ENCODE results near the gene ACACA.
"Not testable (repeated sequence)": the region's sequence is repeated elsewhere in the genome, so short reads cannot be mapped to it uniquely, and the experiment has no call there.

The ACACA gene

GRCh38 chr17:37158290-37158689 lies 248.3 kb downstream of the ACACA start:
- no peak overlapping the region for H3K4me3 ChIP-seq (ENCODE audit: low read depth, low read length)
- DNase-seq (ENCODE audit: low read depth), result no peak
- no peak for TF ChIP-seq CTCF (IDR thresholded peaks at IDR 0.05; ENCODE audit: low read depth, low read length, missing control alignments)

GRCh38 chr17:37148156-37148555 lies 258.5 kb downstream of the ACACA start:
- H3K4me3 ChIP-seq (ENCODE audit: low read depth, low read length), result no peak overlapping the region
- TF ChIP-seq CTCF (IDR thresholded peaks at IDR 0.05; ENCODE audit: low read depth, low read length, missing control alignments), result no peak
- DNase-seq (ENCODE audit: low read depth), result no peak

- TF ChIP-seq CTCF (IDR thresholded peaks at IDR 0.05; ENCODE audit: low read depth, low read length, missing control alignments), result no peak
- peak; percentile 27 for DNase-seq (ENCODE audit: low read depth)
- H3K4me3 ChIP-seq (ENCODE audit: low read depth, low read length), result no peak overlapping the region; the same call in 1 of the 2 replicates
These were observed 259.3 kb downstream of the ACACA start for GRCh38 chr17:37147301-37147812.

- no peak overlapping the region; the same call in 1 of the 2 replicates for H3K4me3 ChIP-seq (ENCODE audit: low read depth, low read length)
- no peak for DNase-seq (ENCODE audit: low read depth)
- no peak for TF ChIP-seq CTCF (IDR thresholded peaks at IDR 0.05; ENCODE audit: low read depth, low read length, missing control alignments)
These were observed 260.3 kb downstream of the ACACA start for GRCh38 chr17:37146086-37147064.

GRCh38 chr17:37144075-37144701 lies 262.4 kb downstream of the ACACA start:
- H3K4me3 ChIP-seq (ENCODE audit: low read depth, low read length), result no peak overlapping the region
- TF ChIP-seq CTCF (IDR thresholded peaks at IDR 0.05; ENCODE audit: low read depth, low read length, missing control alignments), result no peak

GRCh38 chr17:37143558-37143957 lies 263.1 kb downstream of the ACACA start:
- not testable (repeated sequence) for H3K4me3 ChIP-seq (ENCODE audit: low read depth, low read length); DNase-seq (ENCODE audit: low read depth)

More at GRCh38 chr17:37144075-37144701, 262.4 kb downstream of the ACACA start:
- DNase-seq (ENCODE audit: low read depth), result no peak

GRCh38 chr17:37142294-37142896 lies 264.2 kb downstream of the ACACA start:
- H3K4me3 ChIP-seq (ENCODE audit: low read depth, low read length), result no peak overlapping the region
- no peak for TF ChIP-seq CTCF (IDR thresholded peaks at IDR 0.05; ENCODE audit: low read depth, low read length, missing control alignments)
- no peak for DNase-seq (ENCODE audit: low read depth)

All from GM12864 (cell line).